Measurements from ENCODE around the gene GNG3. TPM values are rescaled to one million over a fixed set of nuclear protein-coding genes. Genes with fewer than 3 reads are reported as not detected.
"Not testable (repeated sequence)": the region's sequence is repeated elsewhere in the genome, so short reads cannot be mapped to it uniquely, and the experiment has no call there.

The GNG3 gene
- not detected in 2 replicates for total RNA-seq (2014; rRNA removed; shearing (Covaris generic))

DNA sequence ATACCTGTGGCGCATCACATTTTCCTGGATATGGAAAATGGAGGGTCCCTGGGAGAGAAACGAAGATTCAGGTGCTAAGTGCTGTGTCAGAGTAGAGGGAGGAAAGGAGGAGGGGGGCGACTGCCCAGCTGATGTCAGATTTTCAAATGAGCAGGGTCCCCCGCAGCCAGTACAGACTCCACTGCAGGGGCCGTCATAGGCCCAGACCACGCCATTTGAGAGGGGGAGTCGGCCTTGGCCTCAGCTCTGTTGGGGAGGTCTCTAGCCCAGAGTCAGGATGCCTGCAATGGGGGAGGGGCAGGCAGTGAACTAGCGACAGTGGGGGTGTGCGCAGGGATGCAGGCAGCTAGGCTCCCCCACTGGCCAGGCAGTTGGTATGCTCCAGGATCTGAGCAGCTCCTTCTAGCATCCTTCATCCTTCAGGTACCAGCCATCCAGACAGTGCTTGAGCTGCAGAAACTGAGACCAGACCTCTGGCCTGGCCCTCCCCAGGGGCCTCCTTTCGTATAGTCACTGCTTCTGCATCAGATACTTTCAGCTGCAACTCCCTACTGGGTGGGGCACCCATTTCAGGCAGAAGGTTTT lies at the start of gene GNG3, which contains the start of gene BSCL2:
Gene GNG3, plus strand, starts transcription at position 400 of the 585 bp plus-strand sequence. CDS start 620 bp downstream, outside the sequence.
Gene BSCL2, minus strand, starts transcription at position 148 of the 585 bp plus-strand sequence. CDS start 229 bp downstream, outside the sequence.
- DNase-seq (ENCODE audit: low read depth), result no peak

DNA sequence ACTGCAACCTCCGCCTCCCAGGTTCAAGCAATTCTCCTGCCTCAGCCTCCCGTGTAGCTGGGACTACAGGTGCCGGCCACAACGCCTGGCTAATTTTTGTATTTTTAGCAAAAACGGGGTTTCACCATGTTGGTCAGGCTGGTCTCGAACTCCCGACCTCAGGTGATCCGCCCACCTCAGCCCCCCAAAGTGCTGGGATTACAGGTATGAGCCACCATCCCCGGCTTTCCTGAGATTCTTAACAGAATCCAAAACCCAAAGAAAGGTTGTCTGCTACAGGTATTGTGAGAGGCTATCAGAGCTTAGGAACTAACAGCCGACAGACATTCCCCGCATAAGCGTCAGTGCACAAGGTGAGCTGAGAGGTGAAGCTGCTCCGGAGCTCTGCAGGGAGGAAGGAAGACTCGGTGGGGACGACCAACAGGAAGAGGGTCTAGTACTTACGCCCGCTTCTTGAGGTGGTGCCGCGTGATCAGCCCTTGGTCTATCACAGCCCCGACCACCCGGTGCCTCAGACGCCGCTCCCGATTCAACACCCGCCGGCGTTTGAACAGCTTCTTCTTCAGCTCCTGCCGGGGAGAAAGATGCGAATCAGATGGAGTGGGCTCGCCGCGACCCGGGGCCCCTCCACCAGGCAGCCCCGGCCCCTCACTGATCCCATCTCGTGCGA lies 42.9 kb upstream of the GNG3 start:
- peak; percentile 70 for DNase-seq (ENCODE audit: low read depth)

DNA sequence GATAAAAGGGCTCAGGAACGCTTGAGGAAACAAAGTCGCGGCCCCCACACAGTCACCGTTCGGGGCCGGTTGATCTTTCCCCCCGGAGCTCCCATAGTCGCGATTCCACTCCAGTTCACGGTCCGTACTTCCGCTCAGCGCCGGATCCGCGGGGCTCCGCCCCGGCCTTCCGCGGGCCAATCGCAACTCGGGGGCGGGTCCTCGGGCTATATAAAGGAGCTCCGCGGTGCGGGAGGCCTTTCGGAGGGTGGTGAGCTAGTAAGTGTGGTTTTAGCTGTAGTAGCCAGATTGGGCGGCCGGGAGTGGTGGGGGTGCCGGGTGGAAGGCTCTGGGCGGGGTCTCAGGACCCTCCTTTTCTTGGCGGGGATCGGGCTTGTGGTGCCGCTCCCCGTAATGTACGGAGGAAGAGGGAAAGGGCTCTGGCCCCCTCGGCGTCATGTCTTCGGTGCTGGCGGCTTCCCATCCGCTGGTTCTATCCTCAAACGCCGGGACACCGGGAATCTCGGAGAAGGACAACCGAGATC lies 42.3 kb upstream of the GNG3 start, which contains the start of the genes C11orf98 and CSKMT:
Gene C11orf98, minus strand, starts transcription at position 136 of the 524 bp plus-strand sequence. Its CDS starts 41 bp downstream, at position 95.
Gene CSKMT, plus strand, starts transcription at position 238 of the 524 bp plus-strand sequence. CDS start 568 bp downstream, outside the sequence.
- peak; percentile 89 for DNase-seq (ENCODE audit: low read depth)

DNA sequence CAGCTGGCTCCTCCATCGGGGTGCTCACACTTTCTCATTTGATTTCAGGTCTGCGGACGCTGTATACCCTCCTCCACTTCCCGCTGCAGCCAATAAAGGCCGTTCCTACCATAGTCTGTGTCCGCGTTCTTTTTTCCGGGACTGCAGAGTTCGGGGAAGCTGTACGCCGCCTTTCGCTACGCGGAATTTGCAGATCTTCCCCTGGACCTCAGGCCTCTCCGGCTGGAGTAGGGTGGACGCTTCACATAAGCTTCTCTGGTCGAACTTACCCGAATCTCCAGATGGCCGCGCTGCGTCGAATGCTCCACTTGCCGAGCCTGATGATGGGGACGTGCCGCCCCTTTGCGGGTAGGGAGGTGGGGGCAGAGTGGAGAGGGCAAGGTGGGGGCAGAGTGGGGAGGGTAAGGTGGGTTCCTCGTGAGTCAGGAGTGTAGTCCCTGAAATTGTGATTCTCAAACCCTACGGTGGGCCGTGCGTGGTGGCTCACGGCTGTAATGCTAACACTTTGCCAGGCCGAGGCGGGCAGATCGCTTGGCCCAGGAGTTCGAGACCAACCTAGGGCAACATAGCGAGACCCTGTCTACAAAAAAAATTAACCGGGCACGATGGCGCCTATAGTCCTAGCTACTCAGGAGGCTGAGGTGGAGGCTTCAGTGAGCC lies 41.7 kb upstream of the GNG3 start:
- DNase-seq (ENCODE audit: low read depth), result no peak

DNA sequence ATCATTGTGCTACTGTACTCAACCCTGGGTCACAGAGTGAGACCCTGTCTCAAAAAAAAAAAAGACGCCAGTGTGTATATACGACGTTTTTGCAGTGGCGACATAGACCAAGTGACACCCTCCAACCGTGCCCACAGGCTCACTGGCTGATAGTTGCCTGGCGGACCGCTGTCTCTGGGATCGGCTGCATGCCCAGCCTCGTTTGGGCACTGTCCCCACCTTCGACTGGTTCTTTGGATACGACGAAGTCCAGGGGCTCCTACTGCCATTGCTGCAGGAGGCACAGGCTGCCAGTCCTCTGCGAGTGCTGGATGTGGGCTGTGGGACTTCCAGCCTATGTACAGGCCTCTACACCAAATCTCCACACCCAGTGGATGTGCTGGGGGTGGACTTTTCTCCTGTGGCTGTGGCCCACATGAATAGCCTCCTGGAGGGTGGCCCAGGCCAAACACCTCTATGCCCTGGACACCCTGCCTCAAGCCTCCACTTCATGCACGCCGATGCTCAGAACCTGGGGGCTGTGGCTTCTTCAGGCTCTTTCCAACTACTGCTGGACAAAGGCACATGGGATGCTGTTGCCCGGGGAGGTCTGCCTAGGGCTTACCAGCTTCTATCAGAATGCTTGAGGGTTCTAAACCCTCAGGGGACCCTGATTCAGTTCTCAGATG lies 41.1 kb upstream of the GNG3 start:
- DNase-seq (ENCODE audit: low read depth), result no peak

DNA sequence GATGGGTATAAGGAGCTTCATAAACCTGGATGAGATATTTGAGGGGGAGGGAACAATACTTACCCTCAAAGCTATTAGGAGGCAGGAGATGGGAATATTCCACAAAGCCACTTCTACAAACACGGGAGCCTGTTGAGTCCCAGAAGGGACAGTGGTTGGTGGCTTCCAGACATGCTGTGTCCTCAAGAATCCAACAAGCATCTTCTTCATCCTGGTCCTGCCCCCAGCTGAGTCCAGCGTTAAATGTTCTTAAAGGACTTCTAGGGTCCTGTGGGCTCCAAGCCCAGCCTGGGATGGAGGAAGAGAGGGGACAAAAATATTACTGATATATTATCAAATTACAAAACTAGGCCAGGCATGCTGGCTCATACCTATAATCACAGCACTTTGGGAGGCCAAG lies 40.0 kb upstream of the GNG3 start:
- no peak for DNase-seq (ENCODE audit: low read depth)

DNA sequence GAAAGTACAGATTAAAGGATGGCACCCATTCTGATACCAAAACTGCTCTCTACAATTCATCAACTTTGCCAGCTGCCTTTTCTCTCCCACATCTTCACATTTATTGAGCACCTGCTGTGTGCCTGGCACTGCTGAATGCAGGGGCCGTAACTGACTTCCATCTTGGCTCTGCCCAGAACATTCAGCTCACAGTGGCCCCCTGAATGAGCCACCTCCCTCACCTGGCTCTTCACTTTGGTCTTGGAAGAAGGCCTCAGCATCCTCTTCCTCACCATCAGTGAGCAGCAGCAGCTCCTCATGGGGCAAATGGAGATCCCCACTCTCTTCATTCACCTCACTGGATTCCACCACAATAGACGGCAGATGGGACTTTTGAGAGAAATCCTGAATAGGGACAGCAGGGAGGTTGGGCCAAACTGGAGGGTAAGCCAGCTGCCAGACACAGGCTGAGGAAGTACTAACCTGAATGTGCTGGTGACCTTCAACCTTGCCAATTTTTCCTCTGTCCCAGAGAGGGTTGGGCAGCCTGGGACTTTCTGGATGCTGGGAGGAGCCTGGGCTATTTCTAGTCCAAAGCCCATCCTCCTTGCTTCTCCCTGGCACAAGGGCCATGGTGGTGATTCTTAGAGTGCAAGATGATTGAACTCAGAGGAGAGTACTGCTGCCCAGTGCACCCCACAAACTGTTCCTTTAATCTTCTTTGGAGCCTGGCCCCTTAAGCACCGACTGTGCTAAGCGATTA lies 37.9 kb upstream of the GNG3 start:
- peak; percentile 32 for DNase-seq (ENCODE audit: low read depth)

DNA sequence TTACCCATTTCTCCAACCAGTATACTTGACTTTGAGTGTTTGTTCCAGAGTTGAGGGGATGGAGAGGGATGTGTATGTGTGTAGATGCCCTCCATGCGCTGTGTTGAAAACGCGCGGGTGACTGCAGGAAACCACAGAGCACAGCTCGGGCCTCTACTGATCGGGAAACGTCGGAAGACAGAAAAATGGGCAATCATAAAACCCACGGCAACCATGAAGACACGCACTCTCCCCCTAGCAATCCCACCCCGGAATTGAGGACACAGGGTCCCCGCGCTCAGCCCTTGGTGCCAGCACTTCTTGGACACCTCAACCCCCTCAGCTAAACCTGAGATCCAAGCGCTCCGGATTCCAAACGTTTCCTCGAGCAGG lies 36.3 kb upstream of the GNG3 start:
- no peak for DNase-seq (ENCODE audit: low read depth)

DNA sequence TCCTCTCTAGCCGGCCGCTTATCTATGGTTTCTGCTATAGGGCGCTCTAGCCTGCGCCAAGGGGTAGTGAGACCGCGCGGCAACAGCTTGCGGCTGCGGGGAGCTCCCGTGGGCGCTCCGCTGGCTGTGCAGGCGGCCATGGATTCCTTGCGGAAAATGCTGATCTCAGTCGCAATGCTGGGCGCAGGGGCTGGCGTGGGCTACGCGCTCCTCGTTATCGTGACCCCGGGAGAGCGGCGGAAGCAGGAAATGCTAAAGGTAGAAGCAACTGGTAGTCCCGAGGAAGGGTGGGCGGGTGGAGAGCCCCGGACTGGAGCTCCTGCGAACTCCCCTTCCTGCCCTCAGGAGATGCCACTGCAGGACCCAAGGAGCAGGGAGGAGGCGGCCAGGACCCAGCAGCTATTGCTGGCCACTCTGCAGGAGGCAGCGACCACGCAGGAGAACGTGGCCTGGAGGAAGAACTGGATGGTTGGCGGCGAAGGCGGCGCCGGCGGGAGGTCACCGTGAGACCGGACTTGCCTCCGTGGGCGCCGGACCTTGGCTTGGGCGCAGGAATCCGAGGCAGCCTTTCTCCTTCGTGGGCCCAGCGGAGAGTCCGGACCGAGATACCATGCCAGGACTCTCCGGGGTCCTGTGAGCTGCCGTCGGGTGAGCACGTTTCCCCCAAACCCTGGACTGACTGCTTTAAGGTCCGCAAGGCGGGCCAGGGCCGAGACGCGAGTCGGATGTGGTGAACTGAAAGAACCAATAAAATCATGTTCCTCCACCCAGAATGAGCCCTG lies 35.7 kb upstream of the GNG3 start, which contains the start of the genes LBHD1 and UQCC3:
Gene LBHD1, minus strand, starts transcription at position 660 of the 782 bp plus-strand sequence. CDS start 2,236 bp downstream, outside the sequence.
Gene UQCC3, plus strand, starts transcription at position 66 of the 782 bp plus-strand sequence. Its CDS starts 73 bp downstream, at position 139.
- peak; percentile 84 for DNase-seq (ENCODE audit: low read depth)

DNA sequence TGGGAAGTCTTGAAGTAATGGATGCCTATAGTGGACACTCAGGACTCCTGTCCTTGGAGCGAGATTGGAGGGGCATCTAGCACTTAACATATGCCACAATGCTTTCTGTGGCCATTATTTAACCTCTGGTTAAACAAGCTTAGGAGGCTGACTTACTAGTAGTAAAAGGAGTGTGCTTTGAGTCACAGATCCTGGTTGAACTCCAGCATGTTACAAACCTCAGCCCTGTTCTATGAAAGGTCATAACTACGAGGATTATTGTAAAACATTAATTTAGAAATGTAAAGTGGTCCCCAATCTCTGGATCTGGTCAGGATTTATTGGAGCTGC lies 34.3 kb upstream of the GNG3 start:
- no peak for DNase-seq (ENCODE audit: low read depth)

DNA sequence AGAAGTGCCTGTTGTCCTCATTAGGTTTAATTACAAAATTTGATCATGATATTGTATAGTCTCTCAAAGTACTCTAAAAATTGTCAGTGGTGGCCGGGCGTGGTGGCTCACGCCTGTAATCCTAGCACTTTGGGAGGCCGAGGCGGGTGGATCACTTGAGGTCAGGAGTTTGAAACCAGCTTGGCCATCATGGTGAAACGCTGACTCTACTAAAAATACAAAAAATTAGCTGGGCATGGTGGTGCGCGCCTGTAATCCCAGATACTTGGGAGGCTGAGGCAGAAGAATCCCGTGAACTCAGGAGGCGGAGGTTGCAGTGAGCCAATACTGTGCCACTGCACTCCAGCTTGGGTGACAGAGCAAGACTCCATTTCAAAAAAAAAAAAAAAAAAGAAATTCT lies 32.1 kb upstream of the GNG3 start:
- not testable (repeated sequence) for DNase-seq (ENCODE audit: low read depth)

DNA sequence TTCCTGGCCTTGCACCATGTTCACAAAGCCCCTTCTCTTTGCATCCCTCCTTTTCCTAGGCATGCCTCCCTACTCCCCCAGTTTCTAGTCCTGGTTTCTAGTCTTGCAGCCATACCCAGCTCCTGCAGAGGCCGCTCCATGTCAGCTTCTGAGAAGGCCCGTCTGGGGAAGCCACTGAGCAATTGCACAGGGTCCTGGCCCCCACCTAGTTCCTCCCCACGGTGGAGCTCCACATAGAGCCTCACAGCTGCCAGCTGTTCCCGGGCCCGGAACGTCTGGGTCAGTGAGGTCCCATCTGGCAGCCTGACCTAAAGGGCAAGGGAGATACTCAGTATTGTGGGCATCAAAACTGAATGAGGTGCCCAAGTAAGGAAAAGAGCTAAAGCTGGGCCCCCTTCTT lies 30.8 kb upstream of the GNG3 start:
- DNase-seq (ENCODE audit: low read depth), result no peak

DNA sequence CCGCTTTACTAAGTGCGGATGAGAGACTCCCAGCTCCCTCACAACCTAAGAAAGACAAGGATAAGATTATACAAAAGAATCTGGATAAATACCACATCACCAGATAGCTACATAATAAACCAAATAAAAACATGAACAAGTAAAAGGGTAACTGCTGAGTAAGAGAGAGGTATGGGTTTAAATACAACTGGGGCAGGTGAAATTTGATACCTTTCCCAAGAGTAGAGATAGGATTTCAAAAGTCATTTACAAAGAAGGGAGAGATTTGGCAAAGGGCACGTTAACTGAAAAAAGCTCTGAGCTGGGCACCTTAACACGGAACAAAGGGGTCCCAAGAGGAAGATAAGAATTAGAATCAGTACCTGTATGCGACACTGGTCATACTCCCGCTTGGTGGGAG lies 30.3 kb upstream of the GNG3 start:
- no peak for DNase-seq (ENCODE audit: low read depth)

DNA sequence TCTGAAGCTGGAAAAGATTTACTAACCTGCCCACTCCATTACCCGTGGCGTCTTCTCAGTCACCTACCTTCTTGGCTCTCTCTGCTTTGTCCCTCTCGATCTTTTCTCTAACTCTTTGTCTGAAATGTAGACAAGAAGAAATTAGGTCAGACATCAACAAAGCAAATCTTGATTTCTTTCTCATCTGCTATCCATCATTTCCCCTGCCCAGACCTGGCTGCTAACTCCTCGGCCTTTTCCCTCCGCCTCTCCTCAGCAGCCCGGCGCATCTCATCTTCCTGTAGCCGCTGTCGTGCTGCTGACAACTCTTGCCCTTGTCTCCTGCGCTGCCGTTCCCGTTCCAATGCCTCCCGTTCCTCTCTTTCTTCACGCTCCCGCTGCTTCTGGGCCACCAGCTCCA lies 29.8 kb upstream of the GNG3 start:
- no peak for DNase-seq (ENCODE audit: low read depth)

DNA sequence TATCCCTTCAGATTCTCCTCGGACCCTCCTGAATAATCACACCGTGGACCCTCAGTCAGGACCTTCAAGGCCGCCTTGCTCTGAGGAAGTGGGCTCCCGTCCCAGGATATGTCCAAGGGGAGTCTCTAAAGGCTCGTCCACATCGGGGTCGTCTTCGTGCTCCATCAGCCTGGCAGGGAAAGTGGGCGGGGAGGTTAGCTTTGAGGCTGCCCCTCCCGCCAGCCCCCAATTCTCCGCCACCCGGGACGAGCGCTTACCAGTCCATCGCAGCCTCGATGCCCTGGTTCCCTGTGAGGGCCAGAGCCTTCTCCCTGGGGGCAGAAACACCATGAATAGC lies 29.1 kb upstream of the GNG3 start:
- DNase-seq (ENCODE audit: low read depth), result no peak

DNA sequence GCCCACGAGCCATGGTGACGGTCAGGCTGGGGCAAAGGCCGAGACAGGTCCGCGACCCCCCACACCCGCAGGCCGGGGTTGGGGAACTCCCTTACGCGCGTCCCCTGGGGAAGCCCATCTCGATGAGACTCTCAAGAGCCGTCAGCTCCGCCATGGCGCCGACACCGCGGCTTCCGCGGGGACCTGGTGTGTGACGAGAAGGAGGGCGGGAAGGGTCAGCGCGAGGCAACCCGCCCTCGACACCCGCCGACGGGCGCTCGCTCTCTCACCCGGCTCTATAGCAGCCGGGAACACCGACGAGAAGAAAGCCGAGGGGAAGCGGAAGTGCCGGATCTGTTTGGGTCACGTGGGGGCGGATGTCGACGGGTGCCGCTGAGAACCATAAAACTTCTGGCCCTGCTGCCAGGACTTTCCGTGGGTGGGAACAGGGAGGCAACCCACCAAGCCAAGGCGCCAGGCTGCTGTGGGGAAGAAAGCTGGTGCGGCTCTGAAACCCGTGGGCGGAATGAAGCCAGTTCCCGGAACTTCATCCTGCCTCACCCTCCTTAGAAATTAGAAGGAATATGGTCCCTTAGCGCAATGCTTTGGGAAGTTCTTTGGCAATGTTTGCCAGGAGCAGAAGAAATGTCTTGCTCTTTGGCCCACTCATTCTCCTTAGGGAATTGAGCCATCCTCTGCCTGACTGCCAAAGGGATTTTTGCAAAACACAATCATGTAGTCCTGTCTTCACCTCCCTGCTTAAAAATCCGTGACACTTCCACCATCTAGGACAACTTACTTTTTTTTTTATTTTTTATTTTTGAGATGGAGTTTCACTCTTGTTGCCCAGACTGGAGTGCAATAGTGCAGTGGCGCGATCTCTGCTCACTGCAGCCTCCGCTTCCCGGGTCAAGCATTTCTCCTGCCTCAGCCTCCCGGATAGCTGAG lies 28.4 kb upstream of the GNG3 start, which contains the start of gene UBXN1:
Gene UBXN1, minus strand, starts transcription at position 304 of the 927 bp plus-strand sequence. Its CDS starts 150 bp downstream, at position 154.
- DNase-seq (ENCODE audit: low read depth), result peak; percentile 83

DNA sequence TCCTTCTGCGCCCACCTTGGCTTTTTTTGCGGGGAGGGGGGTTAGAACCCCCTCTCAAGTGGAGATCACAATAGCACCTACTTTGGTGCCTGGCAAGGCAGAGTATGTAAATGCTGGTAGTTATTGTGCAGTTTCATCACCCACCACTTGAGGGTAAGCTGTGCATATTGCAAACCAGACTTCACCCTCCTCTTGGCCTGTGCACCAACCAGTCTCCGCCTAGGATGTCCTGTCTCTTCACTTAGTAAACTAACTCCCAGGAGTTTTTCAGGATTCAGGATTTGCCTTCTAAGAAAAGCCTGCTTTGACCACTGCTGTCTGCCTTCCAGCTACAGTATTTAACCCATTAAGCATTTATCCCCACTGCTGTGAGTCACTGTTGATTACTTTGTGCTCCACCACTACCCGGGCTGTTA lies 26.6 kb upstream of the GNG3 start:
- peak; percentile 85 for DNase-seq (ENCODE audit: low read depth)

DNA sequence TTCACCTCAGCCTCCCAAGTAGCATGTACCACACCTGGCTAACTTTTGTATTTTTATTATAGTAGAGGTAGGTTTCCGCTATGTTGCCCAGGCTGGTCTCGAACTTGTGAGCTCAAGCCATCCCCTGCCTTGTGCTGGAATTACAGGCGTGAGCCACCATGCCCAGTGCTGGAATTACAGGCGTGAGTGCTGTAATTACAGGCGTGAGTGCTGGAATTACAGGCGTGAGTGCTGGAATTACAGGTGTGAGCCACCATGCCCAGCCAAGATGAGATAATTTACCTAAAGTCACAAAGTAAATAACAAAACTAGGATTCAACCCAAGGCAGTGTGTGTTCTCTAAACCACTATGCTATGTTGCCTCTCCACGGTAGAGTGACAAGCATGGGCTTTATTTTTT lies 25.0 kb upstream of the GNG3 start:
- no peak for DNase-seq (ENCODE audit: low read depth)

All from M059J (cell line).